SU-DHL-6 (cell line): ENCODE results near the gene GEMIN4.
"Not testable (repeated sequence)": the region's sequence is repeated elsewhere in the genome, so short reads cannot be mapped to it uniquely, and the experiment has no call there.

Source experiments
- H2AFZ ChIP-seq: fragments of 200-600 bp; sonication (generic); 2 replicates; pipeline ENCODE4 v1.6.1; 2014; ENCODE audit warnings: low read depth, mild to moderate bottlenecking, moderate library complexity, mixed read lengths, antibody characterized with exemption, low read length; ENCODE audit not compliant: severe bottlenecking
- H3F3A ChIP-seq: fragments of 200-600 bp; shearing (Covaris generic); 2 replicates; pipeline ENCODE4 v1.6.0; 2016; ENCODE audit warnings: antibody characterized with exemption, mild to moderate bottlenecking; ENCODE audit not compliant: insufficient read depth
- H3K27ac ChIP-seq: fragments of 200-600 bp; sonication (generic); 2 replicates; pipeline ENCODE4 v1.5.1; 2016; ENCODE audit warnings: low read depth, mild to moderate bottlenecking, low read length, moderate library complexity, mixed read lengths
- H3K27me3 ChIP-seq: fragments of 200-600 bp; sonication (generic), shearing (Covaris generic); 2 replicates; pipeline ENCODE4 v1.6.0; 2014; ENCODE audit warnings: mild to moderate bottlenecking, low read length
- H3K36me3 ChIP-seq: fragments of 200-600 bp; sonication (generic); 2 replicates; pipeline ENCODE4 v1.6.1; 2014; ENCODE audit warnings: mild to moderate bottlenecking, low read length, mixed read lengths
- H3K4me2 ChIP-seq: fragments of 300-600, 200-600 bp; shearing (Covaris generic), sonication (generic); 2 replicates; pipeline ENCODE4 v1.6.0; 2014; ENCODE audit warnings: low read length, low read depth, mild to moderate bottlenecking; ENCODE audit not compliant: poor library complexity, severe bottlenecking
- H3K4me3 ChIP-seq: fragments of 200-600 bp; sonication (generic); 2 replicates; pipeline ENCODE4 v1.5.1; 2014; ENCODE audit warnings: antibody characterized with exemption, low read length, mild to moderate bottlenecking, mixed read lengths; ENCODE audit not compliant: insufficient read depth, poor library complexity, severe bottlenecking
- H3K79me2 ChIP-seq: fragments of 200-600 bp; sonication (generic); 2 replicates; pipeline ENCODE4 v1.6.1; 2014; ENCODE audit warnings: mild to moderate bottlenecking, low read length, moderate library complexity; ENCODE audit not compliant: insufficient read depth
- H3K9ac ChIP-seq: fragments of 200-600 bp; sonication (generic); 2 replicates; pipeline ENCODE4 v1.7.0; 2014; ENCODE audit warnings: mild to moderate bottlenecking, low read length
- H3K9me2 ChIP-seq: fragments of 200-600 bp; sonication (generic); replicated peaks from 2 replicates; pipeline ENCODE4 v1.6.1; 2014; ENCODE audit warnings: low read length; ENCODE audit not compliant: insufficient read depth
- H3K9me3 ChIP-seq: fragments of 200-600 bp; sonication (generic); 2 replicates; pipeline ENCODE4 v1.6.1; 2014; ENCODE audit warnings: low read length, mixed read lengths; ENCODE audit not compliant: insufficient read depth
- H4K20me1 ChIP-seq: fragments of 200-600 bp; sonication (generic); 2 replicates; pipeline ENCODE4 v1.6.1; 2014; ENCODE audit warnings: low read depth, mild to moderate bottlenecking, antibody characterized with exemption, low read length, moderate library complexity, mixed read lengths
- CTCF ChIP-seq: fragments of 200-600 bp; sonication (generic); IDR thresholded peaks from one replicate; pipeline ENCODE4 v1.5.1; 2017; ENCODE audit warnings: antibody characterized with exemption, mild to moderate bottlenecking, low read length, moderate library complexity; ENCODE audit not compliant: insufficient read depth, poor library complexity, severe bottlenecking
- EZH2phosphoT487 ChIP-seq: fragments of 200-600 bp; sonication (generic), shearing (Covaris generic); conservative IDR thresholded peaks from 2 replicates; pipeline ENCODE4 v1.6.1; 2018; ENCODE audit warnings: mild to moderate bottlenecking, antibody characterized with exemption, low read length, moderate library complexity, mixed read lengths

GEMIN4 gene

GRCh38 chr17:703081-703875 is 48.8 kb downstream of the GEMIN4 start:
- Histone ChIP-seq H3K36me3 (no peaks in the 10 kb centered on the region), H3K27me3 (no peaks in the 10 kb centered on the region), H3F3A (peaks cover 4% of the 10 kb centered on the region; the same call in 1 of the 2 replicates), H3K4me3 (no peak overlapping the region), H3K9me2 (no peaks in the 10 kb centered on the region), H2AFZ (no peak overlapping the region), H3K9ac (no peak overlapping the region), H3K9me3 (no peaks in the 10 kb centered on the region), H4K20me1 (no peaks in the 10 kb centered on the region), H3K27ac (no peak overlapping the region), H3K4me2 (no peak overlapping the region), H3K79me2 (peaks cover 14% of the 10 kb centered on the region; the same call in 1 of the 2 replicates)
- TF ChIP-seq EZH2phosphoT487 (no peak), CTCF (no peak)

DNA sequence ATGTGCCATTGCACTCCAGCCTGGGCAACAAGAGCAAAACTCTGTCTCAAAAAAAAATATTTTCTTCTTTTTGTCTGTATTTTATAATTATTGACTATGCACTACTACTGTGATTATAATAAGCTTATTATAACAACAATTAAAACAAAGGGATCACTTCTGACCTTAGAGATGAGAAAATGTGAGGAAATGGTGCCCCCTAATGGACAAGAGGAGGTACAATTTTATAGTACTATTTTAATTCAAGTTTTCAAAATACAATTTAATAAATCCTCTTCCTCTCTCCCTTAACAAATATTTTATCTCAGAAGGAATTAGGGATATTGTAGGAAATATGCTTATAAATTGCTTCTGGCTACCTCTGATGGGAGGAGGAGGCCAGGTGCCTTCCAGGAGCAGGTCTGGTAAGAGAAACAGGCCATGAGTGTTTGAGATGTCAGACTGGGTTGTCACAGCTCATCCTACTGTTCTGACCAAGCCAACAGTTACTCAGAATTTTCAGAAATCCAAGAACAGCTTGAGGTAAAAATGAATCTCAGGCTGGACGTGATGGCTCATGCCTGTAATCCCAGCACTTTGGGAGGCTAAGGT is 51.5 kb downstream of the GEMIN4 start:
- Histone ChIP-seq H2AFZ (no peak overlapping the region), H3F3A (peaks cover 4% of the 10 kb centered on the region; the same call in 1 of the 2 replicates), H3K9ac (no peak overlapping the region), H3K79me2 (peaks cover 7% of the 10 kb centered on the region; the same call in 1 of the 2 replicates), H3K9me3 (no peaks in the 10 kb centered on the region), H3K9me2 (no peaks in the 10 kb centered on the region), H4K20me1 (no peaks in the 10 kb centered on the region), H3K27ac (no peak overlapping the region), H3K4me3 (no peak overlapping the region), H3K4me2 (no peak overlapping the region), H3K36me3 (no peaks in the 10 kb centered on the region), H3K27me3 (no peaks in the 10 kb centered on the region)
- TF ChIP-seq EZH2phosphoT487 (no peak), CTCF (peak; percentile 58)

GRCh38 chr17:699345-699744 is 52.7 kb downstream of the GEMIN4 start:
- no peak overlapping the region for H2AFZ ChIP-seq
- TF ChIP-seq CTCF (no peak), EZH2phosphoT487 (no peak)

GRCh38 chr17:698096-698495 is 54.0 kb downstream of the GEMIN4 start:
- not testable (repeated sequence) for H3K9me3 ChIP-seq, H2AFZ ChIP-seq, H3K9ac ChIP-seq, H3K4me2 ChIP-seq, H3K27ac ChIP-seq, H3K36me3 ChIP-seq, H3K4me3 ChIP-seq, H3F3A ChIP-seq, H3K79me2 ChIP-seq, H3K9me2 ChIP-seq, H4K20me1 ChIP-seq, H3K27me3 ChIP-seq

More at GRCh38 chr17:699345-699744, 52.7 kb downstream of the GEMIN4 start:
- Histone ChIP-seq H3K9me3 (no peaks in the 10 kb centered on the region), H4K20me1 (no peaks in the 10 kb centered on the region), H3K27ac (no peak overlapping the region), H3K4me2 (no peak overlapping the region), H3K27me3 (no peaks in the 10 kb centered on the region), H3K9ac (no peak overlapping the region), H3F3A (peaks cover 4% of the 10 kb centered on the region; the same call in 1 of the 2 replicates), H3K4me3 (no peak overlapping the region), H3K79me2 (no peaks in the 10 kb centered on the region; the same call in 1 of the 2 replicates), H3K36me3 (no peaks in the 10 kb centered on the region), H3K9me2 (no peaks in the 10 kb centered on the region)
